Ecto neural progenitor cell (in vitro differentiated cells): Measurements from ENCODE around the gene CD247.
"Not testable (repeated sequence)": the region's sequence is repeated elsewhere in the genome, so short reads cannot be mapped to it uniquely, and the experiment has no call there.

ENCODE experiments used
- DNase-seq: peaks from one replicate; pipeline ENCODE4 v3.0.0-alpha.2; 2018; ENCODE audit warnings: low spot score

Gene CD247

GRCh38 chr1:167518331-167518700, at the start of gene CD247:
CD247 (minus strand) TSS chr1:167518529; CDS start chr1:167518465, 64 bp downstream.
- no peak for DNase-seq

GRCh38 chr1:167567663-167568062, 49.3 kb upstream of the CD247 start:
- DNase-seq, result no peak

GRCh38 chr1:167566766-167567165, 48.4 kb upstream of the CD247 start:
- DNase-seq, result no peak

DNA sequence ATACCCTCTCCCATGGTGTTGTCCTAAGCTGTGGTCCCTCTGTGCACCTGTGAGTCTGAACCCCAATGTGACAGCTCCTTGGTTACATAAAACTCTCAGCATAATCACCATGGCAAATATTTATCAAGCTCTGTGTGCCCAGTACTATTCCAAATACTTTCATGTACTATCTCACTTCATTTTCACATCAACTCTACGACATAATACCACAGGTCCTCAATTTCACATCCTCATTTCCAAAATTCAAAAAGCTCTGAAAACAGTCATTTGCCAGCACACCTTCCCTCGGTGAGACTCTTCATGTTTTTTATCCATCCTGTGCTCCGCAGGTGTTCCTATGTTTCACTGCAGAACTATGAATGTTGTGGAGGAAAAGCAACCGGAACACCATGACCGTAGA, 47.6 kb upstream of the CD247 start:
- no peak for DNase-seq

DNA sequence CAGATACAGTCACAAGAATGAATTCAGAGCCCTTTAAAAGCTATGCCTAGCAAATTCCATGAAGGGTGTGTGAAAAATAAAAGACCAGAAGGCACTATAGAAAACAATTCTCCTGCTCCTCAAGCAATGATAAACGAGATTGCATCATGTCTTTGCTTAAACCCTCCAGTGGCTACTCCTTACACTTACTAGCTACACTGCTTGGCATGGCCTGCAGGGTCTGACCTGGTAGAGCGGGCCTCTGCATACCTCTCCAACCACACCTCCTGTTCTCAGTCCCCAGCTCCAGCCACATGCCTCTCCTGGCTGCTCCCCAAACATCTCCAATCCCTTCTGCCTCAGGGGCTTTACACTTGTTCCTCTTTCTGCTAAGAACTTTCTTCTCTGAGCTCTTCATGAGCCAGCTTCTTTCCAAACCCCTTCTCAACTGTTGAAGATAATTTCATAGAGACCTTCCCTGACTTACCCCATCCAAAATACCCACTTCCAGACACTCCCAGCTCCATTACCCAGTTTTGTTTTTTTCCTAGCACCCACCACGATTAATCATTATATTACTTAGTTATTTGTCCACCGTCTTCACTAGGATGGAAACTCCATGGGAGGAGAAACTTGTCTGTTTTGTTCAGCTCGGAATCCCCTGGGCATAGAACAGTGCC, 46.4 kb upstream of the CD247 start:
- DNase-seq, result no peak

DNA sequence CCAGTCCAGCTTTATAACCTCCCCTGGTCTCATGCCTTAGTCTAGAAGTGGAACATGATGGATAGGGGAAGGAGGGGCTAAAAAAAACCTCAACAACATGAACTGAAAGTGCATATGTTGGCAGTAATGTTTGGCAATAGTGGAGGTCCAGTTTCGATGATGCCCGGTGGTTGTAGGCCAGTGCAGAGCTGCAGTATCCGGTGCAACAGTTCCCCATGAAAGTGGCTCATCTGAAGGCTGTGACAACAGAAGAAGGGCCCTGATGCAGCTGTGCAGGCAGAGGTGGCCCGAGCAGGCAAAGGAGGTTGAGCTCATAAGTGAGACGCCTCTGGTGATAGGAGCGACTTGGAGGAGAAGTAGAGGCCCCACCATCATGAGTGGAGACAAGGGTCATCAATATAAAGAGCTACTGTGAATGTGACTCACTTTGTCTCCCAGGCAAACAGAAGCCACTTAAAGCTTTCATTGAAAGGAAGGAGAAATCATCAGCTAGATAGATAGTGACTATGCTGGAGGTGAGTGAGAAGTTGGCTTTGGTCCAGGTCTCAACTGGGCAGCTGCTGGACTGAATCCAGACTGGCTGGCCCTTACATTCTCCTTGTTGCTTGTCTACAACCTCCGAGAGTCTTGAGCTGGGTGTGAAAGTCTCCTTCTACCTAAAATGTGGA, 45.4 kb upstream of the CD247 start:
- DNase-seq, result no peak

DNA sequence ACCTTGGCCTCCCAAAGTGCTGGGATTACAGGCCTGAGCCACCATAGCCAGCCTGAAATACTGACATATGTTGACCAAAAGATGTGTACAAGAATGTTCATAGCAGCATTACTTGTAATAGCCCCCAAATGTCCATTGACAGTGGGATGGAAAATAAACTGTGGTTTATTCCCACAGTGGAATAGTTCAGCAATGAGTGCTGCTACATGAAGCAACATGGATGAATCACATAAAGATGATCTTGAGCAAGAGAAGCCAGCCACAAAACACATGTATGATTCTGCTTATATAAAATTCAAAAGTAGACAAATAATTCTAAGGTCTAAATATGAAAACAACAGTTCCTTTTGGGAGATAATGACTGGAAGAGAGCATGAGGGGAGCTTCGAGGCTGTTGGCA, 44.4 kb upstream of the CD247 start:
- no peak for DNase-seq

DNA sequence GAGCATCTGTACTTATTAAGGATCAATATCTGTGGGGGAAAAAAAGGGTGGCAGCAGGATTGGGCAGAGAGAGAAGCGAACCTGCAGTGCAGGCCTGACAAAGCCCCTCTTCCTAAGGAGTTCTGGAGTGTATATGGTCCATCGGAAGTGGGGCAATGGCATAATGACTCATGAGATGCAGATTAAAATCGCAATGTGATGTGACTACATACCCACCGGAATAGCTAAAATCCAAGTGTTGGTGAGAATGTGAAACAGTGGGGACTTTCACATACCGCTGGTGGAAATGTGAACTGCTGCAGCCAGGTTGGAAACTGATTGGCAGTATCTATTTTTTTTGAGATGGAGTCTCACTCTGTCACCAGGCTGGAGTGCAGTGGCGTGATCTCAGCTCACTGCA, 43.4 kb upstream of the CD247 start:
- no peak for DNase-seq

DNA sequence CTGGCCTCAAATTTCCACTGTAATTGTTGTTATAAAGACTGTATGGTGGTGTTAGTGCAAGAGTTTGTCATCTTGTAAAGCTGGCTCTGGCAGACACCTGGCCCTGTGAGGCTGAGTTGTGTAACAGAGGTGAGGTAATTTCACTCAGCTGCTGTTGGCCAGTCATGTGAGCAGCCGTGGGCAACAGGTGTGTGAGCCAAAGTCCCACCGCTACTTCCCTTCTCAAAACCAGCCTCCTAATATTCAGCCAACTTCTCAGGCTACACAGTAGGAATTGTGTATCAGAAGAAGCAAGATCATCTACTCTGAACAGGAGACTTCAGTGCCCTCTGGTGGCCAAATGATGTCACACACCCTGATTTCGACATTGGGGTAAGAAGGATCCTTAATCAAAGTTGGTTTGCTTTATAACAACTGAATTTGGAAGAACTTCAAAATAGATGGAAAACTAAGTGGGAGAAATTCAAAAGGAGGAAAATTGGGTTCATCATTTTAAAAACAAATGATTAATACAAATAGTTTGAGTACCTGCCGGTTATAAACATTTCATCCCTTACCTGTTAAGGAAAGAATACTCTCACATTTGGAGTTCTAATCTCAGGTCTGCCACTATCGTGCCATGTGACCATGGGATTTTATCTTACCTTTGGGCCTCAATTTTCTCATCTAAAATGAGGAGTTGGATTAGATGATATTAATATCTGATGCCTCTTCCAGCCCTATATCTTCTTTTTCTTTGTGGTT, 37.8 kb upstream of the CD247 start:
- peak; percentile 76 for DNase-seq

GRCh38 chr1:167555072-167555471, 36.7 kb upstream of the CD247 start:
- DNase-seq, result not testable (repeated sequence)

DNA sequence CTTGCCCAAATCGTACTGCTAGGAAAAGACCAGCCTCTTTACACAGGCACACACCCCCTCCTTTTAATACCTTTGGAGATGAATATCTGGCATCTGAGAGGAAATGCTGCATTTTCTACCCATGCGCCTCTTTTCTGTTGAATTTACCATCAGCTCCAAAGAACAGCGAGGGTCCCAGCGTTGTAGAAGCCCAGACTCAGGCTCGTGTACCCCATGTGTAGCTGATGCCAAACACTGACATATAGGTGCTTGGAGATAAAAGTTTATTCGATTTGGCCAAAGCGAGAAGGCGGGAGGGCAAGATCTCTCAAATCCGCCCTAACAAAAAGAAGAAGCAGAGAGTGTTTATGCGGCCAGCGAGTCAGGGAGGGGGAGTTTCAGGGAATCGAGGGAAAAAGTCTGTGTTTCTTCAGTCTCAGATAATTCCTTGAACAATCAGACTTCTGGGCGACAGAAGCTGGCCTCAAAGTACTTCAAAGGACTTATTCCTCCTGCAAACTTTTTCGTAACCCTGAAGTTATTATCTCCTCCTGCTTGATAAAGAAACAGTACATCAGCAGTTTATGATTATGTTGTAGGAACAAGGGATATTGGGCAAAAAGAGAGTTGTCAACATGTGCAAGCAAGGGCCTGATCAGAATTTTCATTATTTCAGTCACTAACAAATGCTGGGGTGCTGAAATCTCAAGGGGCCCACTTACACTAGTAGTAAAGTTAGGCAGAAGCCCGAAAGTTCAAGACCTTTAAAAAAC, 35.9 kb upstream of the CD247 start:
- peak; percentile 53 for DNase-seq

- peak; percentile 95 for DNase-seq
These were observed 35.1 kb upstream of the CD247 start, which contains the start of gene CREG1 for GRCh38 chr1:167553136-167554027. CREG1 (minus strand) TSS chr1:167553762.

DNA sequence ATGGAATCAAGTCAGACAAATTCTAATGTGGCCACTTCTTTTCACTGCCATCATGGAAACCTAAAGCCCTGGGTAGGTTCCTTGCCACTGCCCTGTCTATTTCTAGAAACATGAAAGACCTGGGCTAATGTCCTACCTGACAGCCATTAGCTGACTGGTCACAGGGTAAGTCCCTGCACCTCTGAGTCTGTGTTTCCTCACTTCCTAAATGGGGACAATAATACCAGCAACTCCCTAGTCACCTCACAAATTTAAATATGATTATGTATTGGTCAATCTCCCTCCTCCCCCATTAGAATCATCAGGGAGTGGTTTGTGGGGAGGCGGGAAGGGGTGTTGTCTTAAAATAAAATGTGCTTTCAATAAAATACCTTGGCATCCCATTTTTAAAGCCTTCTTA, 33.0 kb upstream of the CD247 start:
- DNase-seq, result no peak

DNA sequence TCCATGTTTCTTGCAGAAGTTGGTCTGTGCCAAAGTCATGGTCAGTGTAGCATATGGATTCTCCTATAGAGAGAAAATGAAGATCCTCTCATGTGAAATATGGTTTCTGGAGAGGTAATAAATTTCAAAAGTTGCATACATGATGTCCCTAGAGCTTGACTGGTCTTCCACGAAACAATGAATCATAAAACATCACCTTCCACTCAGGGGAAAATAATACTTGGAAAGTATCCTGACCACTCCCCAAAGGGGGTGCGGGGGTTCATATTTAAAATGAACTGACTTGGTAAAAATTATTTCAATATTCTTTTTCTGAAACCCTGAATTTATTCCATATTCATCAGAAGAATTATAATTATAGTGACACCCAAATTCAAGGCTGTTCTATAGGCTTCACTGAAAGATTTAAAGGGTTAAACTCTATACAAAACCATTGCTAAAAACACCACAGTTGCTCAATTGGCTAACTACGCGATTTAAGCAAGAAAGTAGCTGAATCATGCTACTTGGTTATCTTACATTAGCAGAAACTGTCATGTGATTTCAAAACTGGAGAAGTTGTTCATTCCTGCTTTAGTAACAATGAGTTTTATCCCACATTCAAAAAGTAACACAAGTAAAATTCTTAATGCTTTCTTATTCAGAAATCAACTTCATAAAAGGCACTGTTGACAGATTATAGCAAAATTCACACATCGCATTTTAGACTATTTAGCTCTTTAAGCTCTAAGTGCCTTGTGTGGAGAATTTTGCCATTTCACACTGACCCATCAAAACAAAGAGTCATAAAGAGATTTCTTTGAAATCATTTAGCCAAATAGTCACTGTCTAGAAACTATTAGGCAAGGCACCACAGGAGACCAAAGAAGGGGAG, 30.0 kb upstream of the CD247 start:
- no peak for DNase-seq

DNA sequence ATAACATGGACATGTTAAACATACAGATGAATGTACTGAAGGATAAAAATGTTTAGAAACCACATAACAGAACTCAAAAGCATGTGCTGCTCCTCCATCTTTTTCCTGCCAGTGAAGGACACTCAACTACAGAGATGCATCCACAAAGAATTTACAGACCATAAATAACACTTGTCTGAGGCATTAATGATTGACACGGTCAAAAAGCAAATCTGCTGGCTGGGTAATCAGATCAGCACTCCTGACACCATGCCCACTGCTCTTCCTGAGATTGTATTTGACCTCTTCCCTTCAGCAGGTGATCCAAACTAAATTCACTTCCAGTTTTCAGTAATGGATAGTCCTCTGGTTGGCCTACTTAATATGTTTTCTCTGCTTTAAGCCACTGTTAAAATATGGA, 28.6 kb upstream of the CD247 start:
- no peak for DNase-seq

GRCh38 chr1:167545349-167545748, 27.0 kb upstream of the CD247 start:
- DNase-seq, result no peak

DNA sequence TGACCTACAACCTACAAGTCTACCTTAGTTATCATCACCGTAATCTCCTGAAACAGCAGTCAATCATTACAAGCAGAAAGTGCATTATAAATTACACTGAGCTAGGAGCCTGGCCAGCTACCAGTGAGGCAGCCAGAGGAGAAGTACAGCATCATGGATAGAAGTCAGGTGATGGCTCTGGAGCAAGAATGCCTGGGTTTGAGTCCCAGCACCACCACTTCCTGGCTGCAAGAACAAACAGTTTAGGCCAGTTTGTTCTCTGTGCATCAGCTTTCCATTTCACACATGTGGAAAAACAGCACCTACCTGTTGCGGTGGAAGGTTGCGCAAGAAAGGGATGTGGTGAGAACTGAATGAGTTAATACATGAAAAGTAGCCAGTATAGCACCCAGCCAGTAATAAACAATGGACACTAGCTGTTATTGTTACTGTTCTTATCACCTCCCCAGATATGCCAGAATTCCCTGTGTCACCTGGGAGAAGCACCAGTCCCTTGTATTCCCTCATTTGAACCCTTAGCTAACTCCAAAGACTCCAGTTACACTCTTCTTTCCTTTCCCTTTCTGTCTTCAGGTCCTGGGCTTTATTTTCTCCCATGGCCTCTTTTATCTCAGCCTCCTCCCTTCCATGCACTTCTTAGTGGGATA, 26.2 kb upstream of the CD247 start:
- DNase-seq, result no peak

DNA sequence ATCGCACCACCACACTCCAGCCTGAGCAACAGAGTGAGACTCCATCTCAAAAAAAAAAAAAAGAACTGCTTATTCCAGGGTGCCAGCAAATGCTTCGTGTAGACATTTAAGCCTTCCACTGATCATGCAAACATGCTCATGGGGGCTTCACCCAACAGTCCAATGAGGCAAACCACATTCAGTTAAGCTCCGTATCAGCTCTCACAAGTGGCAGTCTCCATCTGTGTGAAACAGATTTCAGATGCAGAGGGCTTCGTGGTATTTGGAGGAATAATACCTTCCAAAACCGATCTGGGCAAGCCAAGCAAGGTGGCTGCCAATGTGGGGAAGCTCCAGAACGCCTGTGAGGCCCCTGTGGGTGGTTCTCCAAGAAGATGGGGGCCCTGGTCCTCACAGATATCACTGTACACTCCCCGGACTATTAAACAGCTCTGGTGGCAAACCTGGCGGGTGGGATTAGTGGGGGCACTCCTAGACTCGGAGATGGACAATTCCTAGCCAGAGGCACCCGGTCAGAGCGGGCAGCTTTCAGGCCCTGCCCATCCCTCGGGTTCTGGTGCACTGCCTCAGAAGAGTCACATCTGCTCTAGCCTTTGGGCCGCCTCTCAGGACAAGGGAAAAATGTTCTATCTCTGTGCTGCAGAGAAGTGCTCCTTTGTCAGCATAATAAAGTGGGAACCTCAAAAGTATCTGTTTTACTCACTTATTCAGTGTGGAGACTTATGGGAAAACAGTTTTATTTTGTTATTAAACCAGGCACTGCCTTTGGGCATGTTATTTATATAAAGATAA, 25.1 kb upstream of the CD247 start:
- DNase-seq, result no peak
